Left ventricle myocardium superior (tissue), 1 donor: ENCODE results near the gene SYTL3. TPM values are rescaled to one million over a fixed set of nuclear protein-coding genes. Genes with fewer than 3 reads are reported as not detected.

Source experiments
- ATAC-seq: fragments of 200-7000 bp; cut with Tn5 transposase; one replicate; pipeline ENCODE4 v1.9.1; 2020; ENCODE audit warnings: mild to moderate bottlenecking, moderate library complexity
- DNase-seq: peaks from one replicate; pipeline ENCODE4 v3.0.0-alpha.2; 2020
- intact Hi-C: fragments of 100-400 bp; cut with micrococcal nuclease; formaldehyde crosslinking; loops from one replicate; pipeline ENCODE4 v1.11.0; 2022
- total RNA-seq: library from RNA; stranded (reverse); fragmentation: NEBNext Ultra II Directional; extraction: Animal tissue kit (Norgen Biotek cat#: 25700); gene quantifications from one replicate; pipeline ENCODE4 v1.2.1, GENCODE V29; 2021
- donor health status: DM: no; HTN: yes; CAD: no; lungs with severe emphysema.

Gene SYTL3
- total RNA-seq, 1 donor from 2014 or later: 10.8 TPM

DNA sequence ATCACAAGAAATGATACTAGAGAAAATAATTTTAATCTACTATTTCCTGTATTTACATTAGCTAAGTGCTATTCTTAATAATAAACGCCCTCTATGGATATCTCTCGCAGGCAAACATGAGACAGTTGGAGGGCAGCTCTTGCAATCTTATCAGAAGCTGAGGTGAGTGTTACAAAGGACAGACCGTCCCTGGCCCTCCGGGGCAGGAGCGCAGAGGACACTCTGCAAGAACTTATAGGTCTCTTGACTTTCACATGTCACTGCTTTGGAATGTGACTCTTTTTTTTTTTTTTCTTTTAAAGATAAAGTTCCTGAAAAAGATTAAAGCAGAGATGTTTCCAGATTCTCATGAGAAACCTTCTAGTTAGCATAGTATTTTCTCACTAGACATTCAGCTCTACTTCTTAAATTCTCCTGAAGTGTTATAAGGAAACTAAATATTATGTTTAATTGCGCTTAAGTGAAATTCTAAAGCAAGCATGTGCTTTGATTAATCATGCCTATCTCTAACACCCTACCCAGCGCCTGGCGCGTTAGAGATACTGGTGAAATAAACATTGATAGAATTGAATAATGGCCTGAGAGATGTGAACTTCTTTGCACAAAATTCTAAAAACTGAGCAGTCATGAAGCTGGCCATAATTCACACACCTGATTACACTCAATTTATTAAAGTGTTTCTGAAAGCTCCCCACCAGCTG lies 57.4 kb downstream of the SYTL3 start:
- ATAC-seq: peak; percentile 72
- intact Hi-C loops: loop anchor here (5.0 kb wide), 1 partner anchor 265 kb away; no protein-coding TSS in a partner anchor
- DNase-seq: peak; percentile 71

GRCh38 chr6:158707821-158708195 lies 58.0 kb downstream of the SYTL3 start:
- intact Hi-C loops: loop anchor here (5.0 kb wide), 1 partner anchor 264 kb away; no protein-coding TSS in a partner anchor
- DNase-seq (peak; percentile 64), ATAC-seq (peak; percentile 58)

GRCh38 chr6:158708239-158708638 lies 58.4 kb downstream of the SYTL3 start:
- intact Hi-C loops: loop anchor here (5.0 kb wide), 1 partner anchor 264 kb away; no protein-coding TSS in a partner anchor
- DNase-seq (peak; percentile 79), ATAC-seq (peak; percentile 67)

DNA sequence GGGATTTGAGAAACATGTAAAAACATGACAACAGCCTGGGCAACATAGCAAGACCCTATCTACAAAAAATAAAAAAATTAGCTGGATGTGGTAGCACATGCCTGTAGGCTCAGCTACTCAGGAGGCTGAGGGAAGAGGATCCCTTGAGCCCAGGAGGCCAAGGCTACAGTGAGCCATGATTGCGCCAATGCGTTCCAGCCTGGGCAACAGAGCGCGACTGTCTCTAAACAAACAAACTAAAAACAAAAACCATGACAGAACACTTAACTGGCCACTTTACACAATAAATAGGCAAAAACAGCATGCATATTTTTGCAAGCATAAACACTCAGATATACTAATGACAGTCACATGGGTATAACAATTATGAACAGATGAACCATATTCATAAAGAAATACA lies 60.0 kb downstream of the SYTL3 start:
- ATAC-seq: no peak
- no peak for DNase-seq

DNA sequence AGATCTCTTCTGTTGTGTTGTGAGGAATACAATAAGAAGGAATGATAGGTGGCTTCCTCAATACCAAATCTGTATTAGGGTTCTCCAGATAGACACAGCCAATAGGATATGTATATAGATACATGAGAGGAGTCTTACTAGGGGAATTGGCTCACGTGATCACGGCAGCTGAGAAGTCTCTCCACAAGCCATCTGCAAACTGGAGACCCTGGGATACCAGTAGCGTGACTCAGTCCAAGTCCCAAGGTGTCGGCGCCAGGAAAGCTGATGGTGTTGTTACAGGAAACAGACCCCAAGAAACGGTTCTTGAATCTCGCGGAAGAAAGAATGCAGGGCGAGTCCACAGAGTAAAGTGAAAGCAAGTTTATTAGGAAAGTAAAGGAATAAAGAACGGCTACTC lies 61.4 kb downstream of the SYTL3 start:
- no peak for ATAC-seq
- intact Hi-C loops: loop anchor here (10.0 kb wide), 1 partner anchor 54 kb away; no protein-coding TSS in a partner anchor
- peak; percentile 36 for DNase-seq

More for the DNA sequence above, 60.0 kb downstream of the SYTL3 start:
- intact Hi-C loops: loop anchor here (5.0 to 10.0 kb wide), 2 partner anchors 55 to 262 kb away; no protein-coding TSS in a partner anchor

GRCh38 chr6:158713469-158713868 lies 63.6 kb downstream of the SYTL3 start:
- no peak for ATAC-seq
- intact Hi-C loops: loop anchor here (10.0 kb wide), 1 partner anchor 51 kb away; no protein-coding TSS in a partner anchor
- DNase-seq: no peak

- ATAC-seq (no peak), DNase-seq (no peak)
- intact Hi-C loops: loop anchor here (10.0 kb wide), 1 partner anchor 50 kb away; no protein-coding TSS in a partner anchor
These were observed 64.9 kb downstream of the SYTL3 start for GRCh38 chr6:158714706-158715105.

- intact Hi-C loops: loop anchor here (10.0 kb wide), 1 partner anchor 49 kb away; no protein-coding TSS in a partner anchor
- DNase-seq (no peak), ATAC-seq (peak; percentile 23)
These were observed 65.8 kb downstream of the SYTL3 start for GRCh38 chr6:158715330-158716311.

- intact Hi-C loops: loop anchor here (10.0 kb wide), 1 partner anchor 47 kb away; no protein-coding TSS in a partner anchor
- no peak for DNase-seq
- no peak for ATAC-seq
These were observed 67.8 kb downstream of the SYTL3 start for GRCh38 chr6:158717341-158718330.

GRCh38 chr6:158718461-158719046 lies 68.7 kb downstream of the SYTL3 start:
- intact Hi-C loops: loop anchor here (10.0 kb wide), 1 partner anchor 46 kb away; no protein-coding TSS in a partner anchor
- DNase-seq (peak; percentile 52), ATAC-seq (peak; percentile 59)

DNA sequence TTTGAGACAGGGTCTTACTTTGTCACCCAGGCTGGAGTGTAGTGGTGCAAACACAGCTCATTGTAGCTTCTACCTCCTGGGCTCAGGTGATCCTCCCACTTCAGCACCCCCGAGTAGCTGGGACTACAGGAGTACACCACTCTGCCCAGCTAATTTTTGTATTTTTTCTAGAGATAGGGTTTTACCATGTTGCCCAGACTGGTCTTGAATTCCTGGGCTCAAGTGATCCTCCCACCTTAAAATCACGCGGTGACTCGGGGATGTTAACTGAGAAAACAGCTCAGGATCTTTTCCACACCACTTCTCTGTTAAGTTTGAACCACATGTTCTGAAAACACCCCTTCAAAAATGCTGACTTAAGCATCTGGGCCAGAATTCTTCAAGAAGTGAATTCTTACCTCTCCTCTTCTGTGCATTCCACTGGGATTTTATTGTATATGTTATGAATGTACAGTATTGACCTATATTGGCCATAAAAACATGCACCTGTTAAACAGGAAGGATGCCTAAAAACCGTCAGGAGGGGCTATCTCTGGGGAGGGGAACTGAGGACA lies 72.4 kb downstream of the SYTL3 start:
- DNase-seq (no peak), ATAC-seq (no peak)
- intact Hi-C loops: no loop called here

- ATAC-seq (no peak), DNase-seq (no peak)
- intact Hi-C loops: no loop called here
These were observed 75.8 kb downstream of the SYTL3 start for GRCh38 chr6:158725704-158726103.

GRCh38 chr6:158729906-158730540 lies 80.2 kb downstream of the SYTL3 start:
- ATAC-seq (no peak), DNase-seq (no peak)
- intact Hi-C loops: no loop called here

DNA sequence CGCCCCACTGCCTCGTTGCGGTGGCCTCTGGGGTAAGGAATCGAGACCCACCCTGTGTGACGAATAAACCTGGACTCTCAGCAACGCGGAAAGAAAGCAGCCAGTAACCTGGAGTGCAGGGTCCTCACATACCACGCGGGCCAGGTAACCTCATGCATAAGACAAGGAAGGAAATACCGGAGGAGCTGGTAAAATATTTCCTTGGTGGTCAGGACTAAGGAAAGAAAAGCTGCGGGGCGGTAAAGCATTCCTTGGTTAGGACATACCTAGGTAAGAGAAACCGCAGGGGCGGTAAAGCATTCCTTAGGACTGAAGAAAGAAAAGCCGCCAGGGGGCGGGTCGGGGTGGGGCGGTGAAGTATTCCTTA lies 80.7 kb downstream of the SYTL3 start:
- intact Hi-C loops: no loop called here
- DNase-seq (no peak), ATAC-seq (no peak)

- DNase-seq (no peak), ATAC-seq (no peak)
- intact Hi-C loops: no loop called here
These were observed 85.2 kb downstream of the SYTL3 start for GRCh38 chr6:158735009-158735408.

DNA sequence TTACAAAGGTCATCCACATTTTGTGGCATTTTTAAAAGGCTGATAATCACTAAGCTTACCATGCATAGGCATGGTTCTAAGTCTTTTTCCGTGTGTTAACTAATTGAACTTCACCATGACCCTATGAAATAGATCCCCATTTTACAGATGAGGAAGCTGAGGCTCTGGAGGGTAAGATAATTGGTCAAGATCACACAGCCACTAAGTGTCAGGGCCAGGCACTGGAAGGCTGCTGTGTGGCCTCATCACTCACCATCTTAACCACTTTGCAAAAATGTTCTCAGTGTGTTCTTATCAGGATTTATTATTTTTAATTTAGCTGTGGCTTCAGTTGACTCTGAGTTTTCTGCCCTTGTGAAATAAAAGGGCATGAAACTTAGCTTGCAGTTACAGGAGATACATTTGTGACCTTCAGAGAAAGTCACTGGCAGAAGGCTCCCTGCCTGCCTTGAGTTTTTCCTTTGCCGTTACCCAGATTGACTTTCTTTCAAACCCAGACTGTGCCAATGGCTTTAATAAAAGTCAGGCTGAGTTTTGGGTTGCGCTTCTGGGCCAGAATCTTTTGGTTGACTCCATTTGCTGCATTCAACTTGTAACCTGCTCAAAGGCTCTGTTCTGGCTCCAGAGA lies 87.3 kb downstream of the SYTL3 start:
- no peak for DNase-seq
- intact Hi-C loops: no loop called here
- peak; percentile 74 for ATAC-seq
